Activated CD8-positive, alpha-beta memory T cell treated with anti-CD3 and anti-CD28 coated beads, Interleukin-2, amount 10 ng/mL, durations not matched to agents 7 days and 5 days (primary cell): Measurements from ENCODE around the gene LDB1. TPM values are rescaled to one million over a fixed set of nuclear protein-coding genes. Genes with fewer than 3 reads are reported as not detected.

ENCODE experiments used
- ATAC-seq: fragments of 150-1000 bp; cut with Tn5 transposase; one replicate; pipeline ENCODE4 v1.10.0; 2021; ENCODE audit warnings: moderate library complexity
- CTCF ChIA-PET: fragments of 350-600 bp; sonication (Branson Sonifier 250); formaldehyde crosslinking; loops from one replicate; lab custom pipeline; 2021; ENCODE audit warnings: antibody characterized with exemption; lab: Charles Lee
- DNase-seq: peaks from one replicate; pipeline ENCODE4 v3.0.0-alpha.2; 2020
- H3K27ac Mint-ChIP-seq: one replicate; pipeline ENCODE4 v1.8.0; 2021; ENCODE audit warnings: mild to moderate bottlenecking, mixed read lengths
- H3K27me3 Mint-ChIP-seq: one replicate; pipeline ENCODE4 v1.8.0; 2021; ENCODE audit warnings: mixed read lengths
- H3K36me3 Mint-ChIP-seq: one replicate; pipeline ENCODE4 v1.8.0; 2021; ENCODE audit warnings: mild to moderate bottlenecking, mixed read lengths
- H3K4me1 Mint-ChIP-seq: one replicate; pipeline ENCODE4 v1.8.0; 2021; ENCODE audit warnings: mixed read lengths
- H3K4me3 Mint-ChIP-seq: one replicate; pipeline ENCODE4 v1.8.0; 2021; ENCODE audit warnings: mild to moderate bottlenecking, moderate library complexity, mixed read lengths
- H3K9me3 Mint-ChIP-seq: one replicate; pipeline ENCODE4 v1.8.0; 2022; ENCODE audit warnings: low read depth, mixed read lengths
- total RNA-seq, 2 experiments: library from RNA; stranded (reverse); gene quantifications; one replicate each; pipeline ENCODE4 v1.2.3, GENCODE V29; 2021

Gene LDB1
- 10 to 100 TPM; 83.5 to 84.3 TPM for total RNA-seq

DNA sequence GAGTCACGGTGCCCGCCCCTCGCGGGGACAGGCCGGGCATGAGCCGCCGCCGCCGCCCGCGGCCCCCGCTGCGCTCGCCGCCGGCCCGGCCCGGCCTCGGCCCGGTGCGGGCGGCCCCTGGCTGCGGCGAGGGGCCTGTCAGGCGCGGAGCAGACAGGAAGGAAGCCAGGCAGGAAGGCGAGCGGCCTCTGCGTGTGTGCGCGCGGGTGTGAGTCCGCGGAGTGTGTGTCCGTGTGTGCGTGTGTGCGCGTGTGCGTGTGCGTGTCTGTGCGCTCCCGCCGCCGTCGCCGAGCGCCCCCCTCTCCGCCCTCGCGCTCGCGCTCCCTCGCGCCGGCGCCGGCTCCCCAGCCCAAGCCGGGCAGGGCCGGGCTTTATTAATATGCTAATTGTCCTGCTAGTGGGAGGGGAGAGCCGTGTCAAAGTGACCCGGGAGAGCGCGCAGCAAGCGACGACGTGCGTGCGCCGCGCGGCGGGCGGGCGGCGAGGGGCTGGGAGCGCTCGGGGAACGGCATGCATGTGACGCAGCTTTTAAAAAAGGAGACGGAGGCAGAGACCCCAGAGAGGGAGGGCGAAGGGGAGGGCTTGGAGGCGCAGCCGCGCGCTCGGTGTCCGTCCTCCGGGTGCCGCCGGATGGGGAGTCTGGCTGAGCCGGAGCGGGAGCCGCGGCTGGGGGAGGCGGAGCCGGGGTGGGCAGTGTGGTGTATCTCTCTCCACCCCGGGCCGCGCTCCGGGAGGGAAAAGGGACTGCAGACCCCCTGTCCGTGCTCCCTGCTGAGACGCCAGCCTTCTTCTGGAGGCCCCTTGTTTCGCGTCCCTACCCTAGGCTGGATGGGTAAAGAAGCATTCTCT, at the start of gene LDB1:
Gene LDB1 (minus strand): TSS at position 227 of the 849 bp plus-strand sequence. CDS start 258 bp downstream, outside the sequence.
- peaks cover 46% of the 10 kb centered on the region for H3K4me1 Mint-ChIP-seq
- CTCF ChIA-PET = interaction anchor here (3.0 kb wide), 1 partner anchor 12 kb away, joined by 20 read pairs; the partner anchor contains the start of gene PPRC1

DNA sequence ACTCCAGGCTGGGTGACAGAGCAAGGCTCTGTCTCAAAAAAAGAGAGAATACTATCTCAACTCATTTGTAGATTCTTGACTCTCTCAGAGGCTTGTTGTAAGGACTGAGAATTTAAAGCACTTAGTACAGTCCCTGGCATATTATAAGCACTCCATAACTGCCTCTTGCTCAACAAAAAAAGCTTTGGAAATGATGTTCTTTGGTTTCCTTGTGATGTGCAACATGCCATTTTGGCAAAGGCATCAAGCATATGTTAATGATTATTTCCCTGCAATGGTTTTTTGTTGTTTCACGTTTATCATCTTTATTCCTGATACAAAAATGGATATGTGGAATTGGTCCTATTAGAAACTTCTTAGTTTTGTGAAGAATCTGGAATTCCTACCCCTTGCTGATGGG, 47.7 kb upstream of the LDB1 start:
- Mint-ChIP-seq H3K4me1 (peaks cover 15% of the 10 kb centered on the region), H3K27me3 (no peaks in the 10 kb centered on the region), H3K9me3 (no peaks in the 10 kb centered on the region), H3K27ac (no peak overlapping the region), H3K36me3 (peaks cover 6% of the 10 kb centered on the region), H3K4me3 (no peak overlapping the region)
- CTCF ChIA-PET = interaction anchor here (2.8 to 8.6 kb wide), 4 partner anchors 9 to 184 kb away, joined by 40 to 169 read pairs (median 71); partner anchors contain the start of gene ELOVL3
- no peak for ATAC-seq
- DNase-seq = no peak

More for the DNA sequence above, at the start of gene LDB1:
- Mint-ChIP-seq H3K27ac (peak within 1 kb of the TSS; percentile 91), H3K36me3 (no peaks in the 10 kb centered on the region), H3K4me3 (peak within 1 kb of the TSS; percentile 82), H3K9me3 (no peaks in the 10 kb centered on the region), H3K27me3 (no peaks in the 10 kb centered on the region)
- DNase-seq (peak; percentile 82), ATAC-seq (peak; percentile 63)

- H3K27ac Mint-ChIP-seq = no peak overlapping the region
- H3K4me1 Mint-ChIP-seq = peaks cover 7% of the 10 kb centered on the region
- H3K27me3 Mint-ChIP-seq = no peaks in the 10 kb centered on the region
- CTCF ChIA-PET = interaction anchor here (0.7 to 1.3 kb wide), 2 partner anchors 69 to 236 kb away, joined by 3 read pairs; no protein-coding TSS in a partner anchor
- no peak overlapping the region for H3K4me3 Mint-ChIP-seq
- ATAC-seq = no peak
- DNase-seq = no peak
- H3K9me3 Mint-ChIP-seq = no peaks in the 10 kb centered on the region
- H3K36me3 Mint-ChIP-seq = peaks cover 33% of the 10 kb centered on the region
Observed at GRCh38 chr10:102163342-102163989, 43.3 kb upstream of the LDB1 start.

GRCh38 chr10:102159831-102160230, 39.7 kb upstream of the LDB1 start:
- DNase-seq (no peak), ATAC-seq (no peak)
- Mint-ChIP-seq H3K27ac (no peak overlapping the region), H3K36me3 (peaks cover 55% of the 10 kb centered on the region), H3K9me3 (no peaks in the 10 kb centered on the region), H3K4me1 (peaks cover 22% of the 10 kb centered on the region), H3K27me3 (no peaks in the 10 kb centered on the region), H3K4me3 (no peak overlapping the region)
- CTCF ChIA-PET = interaction anchor here (0.9 to 5.7 kb wide), 4 partner anchors 10 to 192 kb away, joined by 4 to 40 read pairs (median 6); no protein-coding TSS in a partner anchor

- Mint-ChIP-seq H3K27ac (peak overlapping the region; percentile 62), H3K4me1 (peaks cover 29% of the 10 kb centered on the region), H3K9me3 (no peaks in the 10 kb centered on the region), H3K4me3 (no peak overlapping the region), H3K36me3 (peaks cover 60% of the 10 kb centered on the region), H3K27me3 (no peaks in the 10 kb centered on the region)
- DNase-seq (no peak), ATAC-seq (no peak)
- CTCF ChIA-PET = interaction anchor here (0.6 to 5.7 kb wide), 5 partner anchors 10 to 193 kb away, joined by 3 to 40 read pairs (median 9); partner anchors contain the start of gene PPRC1
Observed at GRCh38 chr10:102159051-102159597, 39.0 kb upstream of the LDB1 start.

GRCh38 chr10:102157224-102157623, 37.1 kb upstream of the LDB1 start:
- H3K27ac Mint-ChIP-seq = peak overlapping the region; percentile 2
- no peak for ATAC-seq
- H3K36me3 Mint-ChIP-seq = peaks cover 60% of the 10 kb centered on the region
- H3K4me3 Mint-ChIP-seq = no peak overlapping the region
- H3K9me3 Mint-ChIP-seq = no peaks in the 10 kb centered on the region
- CTCF ChIA-PET = interaction anchor here (1.1 to 5.7 kb wide), 5 partner anchors 9 to 195 kb away, joined by 3 to 40 read pairs (median 6); no protein-coding TSS in a partner anchor
- H3K4me1 Mint-ChIP-seq = peaks cover 37% of the 10 kb centered on the region
- no peak for DNase-seq
- no peaks in the 10 kb centered on the region for H3K27me3 Mint-ChIP-seq

DNA sequence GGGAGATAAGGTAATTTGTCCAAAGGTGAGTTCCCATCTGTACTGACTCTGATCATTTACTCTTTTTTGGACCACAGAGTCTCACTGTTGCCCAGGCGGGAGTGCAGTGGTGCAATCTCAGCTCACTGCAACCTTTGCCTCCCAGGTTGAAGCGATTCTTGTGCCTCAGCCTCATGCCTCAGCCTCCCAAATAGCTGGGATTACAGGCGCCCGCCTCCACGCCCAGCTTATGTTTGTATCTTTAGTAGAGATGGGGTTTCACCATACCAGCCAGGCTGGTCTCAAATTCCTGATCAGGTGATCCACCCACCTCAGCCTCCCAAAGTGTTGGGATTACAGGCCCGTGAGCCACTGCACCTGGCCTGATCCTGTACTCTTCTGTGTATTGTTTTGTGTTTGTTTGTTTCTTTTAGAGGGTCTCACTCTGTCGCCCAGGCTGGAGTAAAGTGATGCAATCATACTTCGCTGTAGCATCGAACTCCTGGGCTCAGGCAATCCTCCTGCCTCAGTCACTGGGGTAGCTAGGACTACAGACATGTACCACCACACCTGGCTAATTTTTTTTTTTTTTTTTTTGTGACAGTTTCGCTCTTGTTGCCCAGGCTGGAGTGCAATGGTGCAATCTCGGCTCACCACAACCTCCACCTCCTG, 34.4 kb upstream of the LDB1 start:
- DNase-seq (no peak), ATAC-seq (no peak)
- H3K9me3 Mint-ChIP-seq = no peaks in the 10 kb centered on the region
- peaks cover 50% of the 10 kb centered on the region for H3K4me1 Mint-ChIP-seq
- peaks cover 56% of the 10 kb centered on the region for H3K36me3 Mint-ChIP-seq
- no peaks in the 10 kb centered on the region for H3K27me3 Mint-ChIP-seq
- peak overlapping the region; percentile 50 for H3K4me3 Mint-ChIP-seq
- peak overlapping the region; percentile 65 for H3K27ac Mint-ChIP-seq
- CTCF ChIA-PET = interaction anchor here (0.6 to 3.9 kb wide), 8 partner anchors 15 to 498 kb away, joined by 3 to 26 read pairs (median 4); partner anchors contain the start of gene PPRC1

- H3K36me3 Mint-ChIP-seq = peaks cover 56% of the 10 kb centered on the region
- CTCF ChIA-PET = interaction anchor here (0.7 to 3.9 kb wide), 9 partner anchors 17 to 327 kb away, joined by 3 to 26 read pairs (median 4); partner anchors contain the start of gene PPRC1
- no peaks in the 10 kb centered on the region for H3K27me3 Mint-ChIP-seq
- H3K4me3 Mint-ChIP-seq = peak overlapping the region; percentile 96
- H3K4me1 Mint-ChIP-seq = peaks cover 50% of the 10 kb centered on the region
- H3K27ac Mint-ChIP-seq = peak overlapping the region; percentile 90
- DNase-seq (no peak), ATAC-seq (no peak)
- no peaks in the 10 kb centered on the region for H3K9me3 Mint-ChIP-seq
Observed at GRCh38 chr10:102153093-102153620, 33.0 kb upstream of the LDB1 start.

GRCh38 chr10:102152545-102152890, 32.4 kb upstream of the LDB1 start:
- peak overlapping the region; percentile 96 for H3K4me3 Mint-ChIP-seq
- peaks cover 60% of the 10 kb centered on the region for H3K36me3 Mint-ChIP-seq
- peak; percentile 68 for DNase-seq
- peak; percentile 24 for ATAC-seq
- peaks cover 50% of the 10 kb centered on the region for H3K4me1 Mint-ChIP-seq
- CTCF ChIA-PET = interaction anchor here (0.6 to 4.0 kb wide), 11 partner anchors 15 to 327 kb away, joined by 3 to 26 read pairs (median 3); partner anchors contain the start of gene PPRC1
- no peaks in the 10 kb centered on the region for H3K9me3 Mint-ChIP-seq
- peak overlapping the region; percentile 90 for H3K27ac Mint-ChIP-seq
- no peaks in the 10 kb centered on the region for H3K27me3 Mint-ChIP-seq

DNA sequence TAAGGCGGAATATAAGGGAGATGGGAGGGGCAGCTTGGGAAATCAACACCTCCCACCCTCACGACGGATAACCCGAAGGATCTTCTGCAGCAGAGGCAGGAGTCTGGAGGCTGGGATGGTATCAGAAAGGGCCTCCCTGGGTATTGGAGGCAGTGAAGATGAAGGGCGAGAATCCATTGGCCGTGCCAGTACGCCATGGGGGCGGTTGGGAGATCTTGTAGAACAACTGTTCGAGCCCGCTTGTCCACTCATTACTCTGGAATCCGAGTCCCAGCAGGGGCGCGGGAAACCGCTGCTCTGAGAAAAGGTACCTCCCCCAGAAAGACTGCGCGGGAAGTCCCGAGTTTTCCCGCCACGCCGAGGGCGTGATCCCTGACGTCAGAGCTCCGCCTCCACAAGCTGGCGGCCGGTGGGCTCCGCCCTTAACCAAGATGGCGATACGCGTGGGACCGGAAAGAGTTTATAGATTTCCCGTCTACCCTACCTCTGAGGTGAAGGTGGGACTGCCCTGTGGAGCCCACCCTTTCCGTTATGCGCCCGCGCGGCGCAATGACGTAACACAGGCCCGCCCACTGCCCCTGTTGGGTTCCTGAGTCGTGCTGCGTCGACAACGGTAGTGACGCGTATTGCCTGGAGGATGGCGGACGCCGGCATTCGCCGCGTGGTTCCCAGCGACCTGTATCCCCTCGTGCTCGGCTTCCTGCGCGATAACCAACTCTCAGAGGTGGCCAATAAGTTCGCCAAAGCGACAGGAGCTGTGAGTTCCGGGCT, 31.8 kb upstream of the LDB1 start, which contains the start of gene NOLC1:
Gene NOLC1 (plus strand): TSS at position 616 of the 771 bp plus-strand sequence. CDS start 22 bp downstream, at position 638.
- H3K4me1 Mint-ChIP-seq = peaks cover 45% of the 10 kb centered on the region
- H3K27ac Mint-ChIP-seq = peak within 1 kb of the TSS; percentile 90
- peak; percentile 100 for DNase-seq
- H3K27me3 Mint-ChIP-seq = no peaks in the 10 kb centered on the region
- peaks cover 60% of the 10 kb centered on the region for H3K36me3 Mint-ChIP-seq
- no peaks in the 10 kb centered on the region for H3K9me3 Mint-ChIP-seq
- peak within 1 kb of the TSS; percentile 96 for H3K4me3 Mint-ChIP-seq
- CTCF ChIA-PET = interaction anchor here (0.6 to 4.0 kb wide), 12 partner anchors 14 to 328 kb away, joined by 3 to 26 read pairs (median 4); partner anchors contain the start of gene PPRC1
- peak; percentile 96 for ATAC-seq

DNA sequence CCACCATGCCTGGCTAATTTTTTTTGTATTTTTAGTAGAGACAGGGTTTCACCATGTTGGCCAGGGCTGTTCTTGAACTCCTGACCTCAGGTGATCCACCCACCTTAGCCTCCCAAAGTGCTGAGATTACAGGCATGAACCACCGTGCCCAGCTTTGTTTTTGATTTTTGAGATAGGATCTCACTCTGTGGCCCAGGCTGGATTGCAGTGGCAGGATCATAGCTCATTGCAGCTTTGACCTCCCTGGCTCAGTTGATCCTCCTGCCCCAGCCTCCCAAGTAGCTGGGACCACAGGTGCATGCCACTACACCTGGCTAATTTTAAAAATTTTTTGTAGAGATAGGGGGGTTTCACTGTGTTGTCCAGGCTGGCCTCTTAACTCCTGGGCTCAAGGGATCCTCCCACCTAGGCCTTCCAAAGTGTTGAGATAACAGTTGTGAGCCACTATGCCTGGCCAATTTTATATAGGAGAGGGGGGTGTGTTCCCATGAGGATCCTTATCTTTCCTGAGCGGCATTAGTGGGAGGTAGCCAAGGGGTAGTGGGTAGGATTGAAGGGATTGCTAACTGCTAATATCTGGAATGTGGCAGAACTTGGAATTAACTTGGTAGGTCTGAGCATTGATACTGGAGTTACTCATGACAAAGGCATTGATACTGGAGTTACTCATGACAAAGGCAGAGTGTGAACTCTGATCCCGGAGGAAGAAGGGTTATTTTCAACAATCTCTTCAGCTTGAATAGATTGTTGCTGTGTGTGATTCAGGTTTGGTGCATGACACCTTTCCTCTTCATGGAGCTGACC, 31.0 kb upstream of the LDB1 start:
- CTCF ChIA-PET = interaction anchor here (0.8 to 4.0 kb wide), 10 partner anchors 13 to 299 kb away, joined by 3 to 26 read pairs (median 4); partner anchors contain the start of gene PPRC1
- ATAC-seq (no peak), DNase-seq (no peak)
- Mint-ChIP-seq H3K36me3 (peaks cover 56% of the 10 kb centered on the region), H3K27ac (peak overlapping the region; percentile 90), H3K9me3 (no peaks in the 10 kb centered on the region), H3K27me3 (no peaks in the 10 kb centered on the region), H3K4me1 (peaks cover 42% of the 10 kb centered on the region), H3K4me3 (peak overlapping the region; percentile 96)
